IMR-90 (cell line): ENCODE results near the gene USP47. TPM values are rescaled to one million over a fixed set of nuclear protein-coding genes. Genes with fewer than 3 reads are reported as not detected.

Experiments
- ATAC-seq: fragments of 200-7000 bp; cut with Tn5 transposase; 2 replicates; pipeline ENCODE4 v1.9.1; 2020; ENCODE audit warnings: low read depth, mild to moderate bottlenecking, moderate library complexity
- BruUV-seq: library from RNA; stranded (reverse); fragments of 400-500 nt; replicated peaks from 2 replicates; lab custom pipeline; 2021; lab: Mats Ljungman, UMichigan
- CTCF ChIA-PET: fragments of 300-600 bp; formaldehyde crosslinking; extraction: SDS; loops from one replicate; lab custom pipeline; 2021; ENCODE audit warnings: antibody characterized with exemption; lab: Yijun Ruan, JAX
- POLR2A ChIA-PET: fragments of 300-600 bp; sonication (Branson Sonifier 250); formaldehyde crosslinking; loops from one replicate; lab custom pipeline; 2022; ENCODE audit warnings: antibody characterized with exemption; ENCODE audit not compliant: unreplicated experiment; lab: Charles Lee
- DNase-seq: peaks from one replicate; pipeline ENCODE4 v3.0.0; 2013
- H2AFZ ChIP-seq: replicated peaks from 2 replicates; pipeline ENCODE3; 2013; ENCODE audit warnings: low read length, mild to moderate bottlenecking; ENCODE audit not compliant: poor library complexity
- H2AK5ac ChIP-seq: 2 replicates; pipeline ENCODE4 v1.6.1; 2013; ENCODE audit warnings: low read depth, low read length, inconsistent platforms
- H2AK9ac ChIP-seq: replicated peaks from 2 replicates; pipeline ENCODE3; 2013; ENCODE audit warnings: mild to moderate bottlenecking, low read depth, low read length, moderate library complexity; ENCODE audit not compliant: poor library complexity
- H2BK120ac ChIP-seq: 2 replicates; pipeline ENCODE4 v1.6.1; 2013; ENCODE audit warnings: low read depth, low read length, inconsistent platforms
- H2BK15ac ChIP-seq: 3 replicates; pipeline ENCODE4 v1.6.1; 2013; ENCODE audit warnings: low read depth, low read length, inconsistent platforms
- H2BK20ac ChIP-seq: 2 replicates; pipeline ENCODE4 v1.6.1; 2013; ENCODE audit warnings: low read depth, mild to moderate bottlenecking, inconsistent platforms, low read length, moderate library complexity
- H2BK5ac ChIP-seq: 2 replicates; pipeline ENCODE4 v1.6.1; 2013; ENCODE audit warnings: mild to moderate bottlenecking, low read depth, low read length, inconsistent platforms; ENCODE audit not compliant: poor library complexity, severe bottlenecking
- H3K14ac ChIP-seq: replicated peaks from 2 replicates; pipeline ENCODE4 v1.6.1; 2013; ENCODE audit warnings: low read depth, low read length, inconsistent platforms
- H3K18ac ChIP-seq: 2 replicates; pipeline ENCODE4 v1.6.1; 2013; ENCODE audit warnings: low read depth, low read length, control low read depth
- H3K23ac ChIP-seq: 2 replicates; pipeline ENCODE4 v1.6.1; 2013; ENCODE audit warnings: low read depth, low read length, inconsistent platforms
- H3K27ac ChIP-seq: 2 replicates; pipeline ENCODE4 v1.5.1; 2013; ENCODE audit warnings: mild to moderate bottlenecking, control low read depth, low read length; ENCODE audit not compliant: insufficient read depth
- H3K27me3 ChIP-seq: 2 replicates; pipeline ENCODE4 v1.6.1; 2013; ENCODE audit warnings: low read length; ENCODE audit not compliant: control insufficient read depth, insufficient read depth
- H3K36me3 ChIP-seq: 2 replicates; pipeline ENCODE4 v1.6.1; 2013; ENCODE audit warnings: low read length, mixed read lengths; ENCODE audit not compliant: control insufficient read depth, insufficient read depth
- H3K4ac ChIP-seq: 2 replicates; pipeline ENCODE4 v1.6.1; 2013; ENCODE audit warnings: low read depth, low read length, inconsistent platforms
- H3K4me1 ChIP-seq: 2 replicates; pipeline ENCODE4 v1.6.1; 2013; ENCODE audit warnings: low read length, mixed read lengths; ENCODE audit not compliant: control insufficient read depth, insufficient read depth
- H3K4me2 ChIP-seq: 2 replicates; pipeline ENCODE4 v1.6.1; 2013; ENCODE audit warnings: low read depth, mild to moderate bottlenecking, control low read depth, low read length, moderate library complexity
- H3K4me3 ChIP-seq: 2 replicates; pipeline ENCODE4 v1.5.1; 2013; ENCODE audit warnings: low read depth, mild to moderate bottlenecking, control low read depth, low read length, moderate library complexity; ENCODE audit not compliant: insufficient read depth
- H3K56ac ChIP-seq: 2 replicates; pipeline ENCODE4 v1.6.1; 2013; ENCODE audit warnings: low read length, inconsistent platforms; ENCODE audit not compliant: insufficient read depth; ENCODE audit errors: extremely low read depth
- H3K79me1 ChIP-seq, 2 experiments: 2 replicates each; pipeline ENCODE4 v1.6.1; 2013; ENCODE audit warnings: low read length in 2 of 2, inconsistent platforms in 1 of 2, low read depth in 1 of 2
- H3K9ac ChIP-seq: 2 replicates; pipeline ENCODE4 v1.6.1; 2013; ENCODE audit warnings: low read depth, low read length, control low read depth
- H3K9me1 ChIP-seq: 2 replicates; pipeline ENCODE4 v1.6.1; 2013; ENCODE audit warnings: low read length, inconsistent platforms; ENCODE audit not compliant: insufficient read depth
- H3K9me3 ChIP-seq: 2 replicates; pipeline ENCODE4 v1.6.1; 2013; ENCODE audit warnings: low read length; ENCODE audit not compliant: control insufficient read depth, insufficient read depth
- H4K20me1 ChIP-seq: 2 replicates; pipeline ENCODE4 v1.6.1; 2013; ENCODE audit warnings: low read length, inconsistent platforms; ENCODE audit not compliant: insufficient read depth
- H4K5ac ChIP-seq: 2 replicates; pipeline ENCODE4 v1.6.1; 2013; ENCODE audit warnings: mild to moderate bottlenecking, low read depth, low read length, control low read depth
- H4K8ac ChIP-seq, 2 experiments: 2 replicates each; pipeline ENCODE4 v1.6.1; 2013; ENCODE audit warnings: low read depth in 2 of 2, low read length in 2 of 2, control low read depth in 1 of 2, inconsistent platforms in 1 of 2
- H4K91ac ChIP-seq: 2 replicates; pipeline ENCODE4 v1.6.1; 2013; ENCODE audit warnings: low read depth, low read length, inconsistent platforms; ENCODE audit not compliant: insufficient read depth
- CHD1 ChIP-seq: IDR thresholded peaks from 2 replicates; pipeline ENCODE4 v1.6.1; 2012; ENCODE audit warnings: low read depth, low read length, improper control_type of control experiment
- MAZ ChIP-seq: IDR thresholded peaks from 2 replicates; pipeline ENCODE4 v1.6.1; 2012; ENCODE audit warnings: low read depth, mild to moderate bottlenecking, low read length, improper control_type of control experiment, moderate library complexity, borderline replicate concordance
- POLR2A ChIP-seq: IDR thresholded peaks from 2 replicates; pipeline ENCODE4 v1.6.1; 2012; ENCODE audit warnings: mild to moderate bottlenecking, low read depth, low read length
- WGBS, 2 experiments: methylation state at CpG; one replicate each; pipeline versions ENCODE4 v1.1.5 to v1.1.7; 2013; ENCODE audit warnings: missing lambda C conversion rate in 2 of 2; ENCODE audit not compliant: insufficient read length in 1 of 2; ENCODE audit errors: extremely low coverage in 2 of 2; 5-methylcytosine and 5-hydroxymethylcytosine counted together
- dilution Hi-C: fragments of 300-500 bp; cut with HindIII; formaldehyde crosslinking; loops from one replicate; pipeline ENCODE4 v1.14.3; 2018; ENCODE audit warnings: low sequenced_read_pairs; ENCODE audit not compliant: unreplicated experiment
- in situ Hi-C: fragments of 300-500 bp; cut with MboI; formaldehyde crosslinking; loops from 3 replicates; pipeline ENCODE4 v1.14.3; 2019; ENCODE audit warnings: low sequenced_read_pairs, inconsistent platforms, mixed read lengths
- intact Hi-C: fragments of 100-400 bp; cut with micrococcal nuclease; formaldehyde crosslinking; loops from 2 replicates; pipeline ENCODE4 v1.10.0; 2022
- polyA plus RNA-seq, 3 experiments: library from polyadenylated mRNA; depleted of rRNA; stranded (reverse); fragments of >200 nt; gene quantifications; 2 replicates each; pipeline ENCODE4 v1.2.3, GENCODE V29; 2012; ENCODE audit warnings: low replicate concordance in 1 of 3
- total RNA-seq: library from RNA; depleted of rRNA; stranded (reverse); fragments of >200 nt; gene quantifications from 2 replicates; pipeline ENCODE4 v1.2.3, GENCODE V29; 2012

Gene USP47
- total and polyA plus RNA-seq, 2 of the 4 experiments (the other 2 are of a cell fraction), result 15.0 to 110 TPM

GRCh38 chr11:11793073-11793472 is 48.7 kb upstream of the USP47 start:
- intact Hi-C loops (no loop called here), dilution Hi-C loops (no loop called here), in situ Hi-C loops (no loop called here)
- Histone ChIP-seq H3K79me1 (no peaks in the 10 kb centered on the region), H3K56ac (no peak overlapping the region), H3K4ac (no peak overlapping the region), H4K8ac (no peak overlapping the region), H3K23ac (0 out of 2 replicates have a peak overlapping the region, but pooled peaks have one; percentile 71), H2BK5ac (no peak overlapping the region), H3K4me2 (no peak overlapping the region), H2AK9ac (no peak overlapping the region), H3K27me3 (peaks cover 10% of the 10 kb centered on the region), H3K27ac (no peak overlapping the region), H4K91ac (no peak overlapping the region), H4K20me1 (no peaks in the 10 kb centered on the region), H2AFZ (no peak overlapping the region), H2BK15ac (no peak overlapping the region), H2BK20ac (no peak overlapping the region), H3K9me3 (no peaks in the 10 kb centered on the region), H4K5ac (no peak overlapping the region), H3K14ac (no peak overlapping the region), H3K4me3 (no peak overlapping the region), H3K4me1 (no peaks in the 10 kb centered on the region), H3K9me1 (no peaks in the 10 kb centered on the region), H3K18ac (no peak overlapping the region), H3K9ac (no peak overlapping the region), H2BK120ac (no peak overlapping the region), H2AK5ac (no peak overlapping the region), H3K36me3 (no peaks in the 10 kb centered on the region)
- DNase-seq, result no peak
- no TSS peak for BruUV-seq
- ChIA-PET POLR2A (no interaction called here), CTCF (no interaction called here)
- ATAC-seq, result no peak
- no peak for TF ChIP-seq CHD1
- TF ChIP-seq POLR2A, result no peak
- TF ChIP-seq MAZ, result no peak
- WGBS, 2 experiments, result no CpG with 5 or more reads among the region's 2 CpGs
